Glutamatergic neuron (in vitro differentiated cells): ENCODE data around the gene KHDRBS2. TPM values are rescaled to one million over a fixed set of nuclear protein-coding genes. Genes with fewer than 3 reads are reported as not detected.

Source experiments
- DNase-seq: peaks from one replicate; pipeline ENCODE4 v3.0.0; 2022
- H3K27ac Mint-ChIP-seq: one replicate; pipeline ENCODE4 v1.8.0; 2020; ENCODE audit warnings: mild to moderate bottlenecking, mixed read lengths, inconsistent platforms; ENCODE audit not compliant: unreplicated experiment
- H3K27me3 Mint-ChIP-seq: one replicate; pipeline ENCODE4 v1.8.0; 2020; ENCODE audit warnings: mild to moderate bottlenecking, moderate library complexity, mixed read lengths, inconsistent platforms; ENCODE audit not compliant: unreplicated experiment
- H3K36me3 Mint-ChIP-seq: one replicate; pipeline ENCODE4 v1.8.0; 2020; ENCODE audit warnings: mild to moderate bottlenecking, mixed read lengths, inconsistent platforms; ENCODE audit not compliant: unreplicated experiment
- H3K4me1 Mint-ChIP-seq: one replicate; pipeline ENCODE4 v1.8.0; 2020; ENCODE audit warnings: mild to moderate bottlenecking, low read depth, mixed read lengths, inconsistent platforms; ENCODE audit not compliant: unreplicated experiment
- H3K4me3 Mint-ChIP-seq: one replicate; pipeline ENCODE4 v1.8.0; 2020; ENCODE audit warnings: mild to moderate bottlenecking, mixed read lengths, inconsistent platforms; ENCODE audit not compliant: unreplicated experiment
- H3K9me3 Mint-ChIP-seq: one replicate; pipeline ENCODE4 v1.8.0; 2020; ENCODE audit warnings: mild to moderate bottlenecking, moderate library complexity, mixed read lengths, inconsistent platforms; ENCODE audit not compliant: unreplicated experiment
- total RNA-seq: library from RNA; stranded (reverse); fragmentation: NEBNext Ultra II Directional; extraction: Animal tissue kit (Norgen Biotek cat#: 25700); gene quantifications from one replicate; pipeline ENCODE4 v1.2.1, GENCODE V29; 2021; ENCODE audit not compliant: unreplicated experiment
- TF ChIP-seq, protein P1 (sequence below): fragments of 200-600 bp; sonication (generic); IDR thresholded peaks from one replicate; pipeline ENCODE4 v1.5.0; 2021; ENCODE audit not compliant: partially characterized antibody, unreplicated experiment

The KHDRBS2 gene
- total RNA-seq, 1 donor from 2014 or later, result 19.7 TPM

DNA sequence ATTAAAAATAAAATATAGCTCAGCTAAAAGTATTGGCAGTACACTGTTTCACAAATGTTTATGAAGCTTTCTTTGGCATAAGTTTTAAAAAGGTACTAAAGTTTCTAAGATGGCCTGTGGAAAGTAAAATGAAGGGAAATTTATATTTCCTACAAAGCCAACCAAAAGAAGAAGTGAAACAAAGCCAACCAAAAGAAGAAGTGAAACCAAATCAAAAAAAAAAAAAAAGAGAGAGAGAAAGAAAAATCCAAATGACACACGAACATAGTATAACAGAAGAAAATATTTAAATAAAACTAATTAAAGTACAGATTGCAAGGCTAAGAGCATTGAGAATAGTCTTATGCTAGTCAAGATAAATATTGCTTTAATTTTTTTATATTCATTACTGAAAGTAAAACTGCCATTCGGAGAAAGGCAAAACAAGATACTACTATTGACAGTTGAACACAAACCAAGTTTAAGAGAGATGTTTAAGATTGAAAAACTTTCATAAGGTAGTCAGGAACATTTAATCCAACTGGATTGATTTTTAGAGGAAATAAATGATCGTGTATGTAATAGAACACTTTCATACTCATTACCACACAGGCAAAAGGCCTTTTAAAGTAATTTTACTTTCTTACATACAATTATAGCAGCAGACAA, 12.8 kb upstream of the KHDRBS2 start:
- no peaks in the 10 kb centered on the region for H3K9me3 Mint-ChIP-seq
- no peaks in the 10 kb centered on the region for H3K4me1 Mint-ChIP-seq
- DNase-seq, result no peak
- H3K27me3 Mint-ChIP-seq, result no peaks in the 10 kb centered on the region
- H3K27ac Mint-ChIP-seq, result no peak overlapping the region
- no peak overlapping the region for H3K4me3 Mint-ChIP-seq
- TF ChIP-seq, protein P1, sequence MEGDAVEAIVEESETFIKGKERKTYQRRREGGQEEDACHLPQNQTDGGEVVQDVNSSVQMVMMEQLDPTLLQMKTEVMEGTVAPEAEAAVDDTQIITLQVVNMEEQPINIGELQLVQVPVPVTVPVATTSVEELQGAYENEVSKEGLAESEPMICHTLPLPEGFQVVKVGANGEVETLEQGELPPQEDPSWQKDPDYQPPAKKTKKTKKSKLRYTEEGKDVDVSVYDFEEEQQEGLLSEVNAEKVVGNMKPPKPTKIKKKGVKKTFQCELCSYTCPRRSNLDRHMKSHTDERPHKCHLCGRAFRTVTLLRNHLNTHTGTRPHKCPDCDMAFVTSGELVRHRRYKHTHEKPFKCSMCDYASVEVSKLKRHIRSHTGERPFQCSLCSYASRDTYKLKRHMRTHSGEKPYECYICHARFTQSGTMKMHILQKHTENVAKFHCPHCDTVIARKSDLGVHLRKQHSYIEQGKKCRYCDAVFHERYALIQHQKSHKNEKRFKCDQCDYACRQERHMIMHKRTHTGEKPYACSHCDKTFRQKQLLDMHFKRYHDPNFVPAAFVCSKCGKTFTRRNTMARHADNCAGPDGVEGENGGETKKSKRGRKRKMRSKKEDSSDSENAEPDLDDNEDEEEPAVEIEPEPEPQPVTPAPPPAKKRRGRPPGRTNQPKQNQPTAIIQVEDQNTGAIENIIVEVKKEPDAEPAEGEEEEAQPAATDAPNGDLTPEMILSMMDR, result no peak
- H3K36me3 Mint-ChIP-seq, result no peaks in the 10 kb centered on the region

- TF ChIP-seq, protein P1, result no peak
- Mint-ChIP-seq H3K4me3 (no peak overlapping the region), H3K36me3 (no peaks in the 10 kb centered on the region), H3K9me3 (no peaks in the 10 kb centered on the region), H3K4me1 (no peaks in the 10 kb centered on the region), H3K27ac (no peak overlapping the region), H3K27me3 (no peaks in the 10 kb centered on the region)
- no peak for DNase-seq
These were observed 10.5 kb upstream of the KHDRBS2 start for GRCh38 chr6:62296541-62296940.

DNA sequence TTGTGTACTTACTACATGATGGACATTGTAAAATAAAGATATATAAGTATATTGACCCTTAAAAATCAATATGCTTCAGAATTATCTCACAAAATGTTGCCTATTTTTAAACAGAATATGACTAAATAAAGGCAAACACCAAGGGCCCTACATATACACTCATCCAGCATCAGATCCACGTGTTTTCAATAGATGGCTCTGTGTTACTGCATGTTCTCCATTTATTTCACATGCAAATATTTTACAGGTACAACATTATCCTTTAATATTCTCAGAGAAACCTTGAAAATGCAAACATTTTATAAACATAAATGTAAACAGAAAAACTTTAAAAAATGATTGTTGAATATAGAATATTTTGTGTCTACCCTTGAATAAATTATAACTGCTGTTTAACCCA, 2.9 kb upstream of the KHDRBS2 start:
- TF ChIP-seq, protein P1, result no peak
- H3K36me3 Mint-ChIP-seq, result no peaks in the 10 kb centered on the region
- peaks cover 9% of the 10 kb centered on the region for H3K27me3 Mint-ChIP-seq
- H3K27ac Mint-ChIP-seq, result no peak overlapping the region
- H3K4me3 Mint-ChIP-seq, result no peak overlapping the region
- H3K4me1 Mint-ChIP-seq, result no peaks in the 10 kb centered on the region
- H3K9me3 Mint-ChIP-seq, result peaks cover 5% of the 10 kb centered on the region
- no peak for DNase-seq

DNA sequence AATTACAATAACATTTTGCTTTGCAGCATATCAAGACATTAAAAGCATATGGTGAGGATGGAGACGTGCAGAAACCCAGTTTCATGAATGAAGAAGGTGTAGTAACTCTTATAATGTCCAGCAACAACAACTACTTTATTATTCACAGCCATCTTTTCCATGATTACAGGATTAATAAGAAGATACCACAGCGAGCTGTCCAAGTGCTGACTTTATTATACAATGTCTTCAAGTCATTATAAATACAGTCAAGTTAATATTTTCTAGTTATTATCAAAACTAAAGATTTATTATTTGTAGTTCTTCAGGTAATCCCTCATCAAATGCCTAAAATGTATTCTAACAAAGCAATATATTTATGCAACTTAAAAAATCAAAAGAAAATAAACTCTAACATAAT, 2.5 kb upstream of the KHDRBS2 start:
- DNase-seq, result no peak
- TF ChIP-seq, protein P1, result no peak
- H3K27ac Mint-ChIP-seq, result no peak overlapping the region
- H3K36me3 Mint-ChIP-seq, result no peaks in the 10 kb centered on the region
- H3K27me3 Mint-ChIP-seq, result peaks cover 9% of the 10 kb centered on the region
- H3K4me3 Mint-ChIP-seq, result no peak overlapping the region
- peaks cover 5% of the 10 kb centered on the region for H3K9me3 Mint-ChIP-seq
- no peaks in the 10 kb centered on the region for H3K4me1 Mint-ChIP-seq

DNA sequence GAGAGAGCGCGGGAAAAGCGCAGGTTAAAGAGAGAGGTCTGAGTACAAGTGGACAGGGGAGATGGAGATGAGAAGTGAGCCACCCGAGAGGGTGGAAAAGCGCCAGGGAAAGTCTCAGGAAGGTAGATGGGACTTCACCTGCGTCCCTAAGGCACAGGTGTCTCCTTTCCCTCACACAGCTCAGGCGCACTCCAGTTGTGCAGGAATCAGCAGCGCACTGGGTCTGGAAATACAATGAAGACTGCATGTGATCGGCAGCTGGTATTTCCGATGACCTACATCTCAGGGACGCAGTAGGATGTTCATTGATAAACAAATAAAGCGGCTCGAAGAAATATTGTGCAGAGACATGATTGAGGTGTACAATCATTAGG, 432 bp upstream of the KHDRBS2 start:
- peaks cover 9% of the 10 kb centered on the region for H3K27me3 Mint-ChIP-seq
- H3K27ac Mint-ChIP-seq, result peak overlapping the region; percentile 80

More for the DNA sequence above, 432 bp upstream of the KHDRBS2 start:
- Mint-ChIP-seq H3K9me3 (peaks cover 5% of the 10 kb centered on the region), H3K36me3 (no peaks in the 10 kb centered on the region), H3K4me3 (peak overlapping the region; percentile 92), H3K4me1 (no peaks in the 10 kb centered on the region)
- DNase-seq, result no peak
- TF ChIP-seq, protein P1, result no peak
